HepG2 (cell line): ENCODE results near the gene MRPL14. TPM values are rescaled to one million over a fixed set of nuclear protein-coding genes. Genes with fewer than 3 reads are reported as not detected.
A peak's percentile ranks its signal among the peaks of the same experiment; 100 is the strongest.

Experiments
- CCDC6 ChIP-seq: sonication (generic); formaldehyde crosslinking; IDR thresholded peaks from 2 replicates; pipeline ENCODE4 v1.8.1; 2022; ENCODE audit warnings: mild to moderate bottlenecking, missing genetic modification reagents, moderate library complexity
- CENPBD1 ChIP-seq: sonication (generic); formaldehyde crosslinking; IDR thresholded peaks from 2 replicates; pipeline ENCODE4 v1.8.0; 2022; ENCODE audit warnings: missing genetic modification reagents, low read depth, mild to moderate bottlenecking, borderline replicate concordance
- FOXJ3 ChIP-seq: sonication (generic); formaldehyde crosslinking; IDR thresholded peaks from 2 replicates; pipeline ENCODE4 v1.4.0; 2020; ENCODE audit warnings: missing genetic modification reagents, mild to moderate bottlenecking, borderline replicate concordance
- GATAD1 ChIP-seq: IDR thresholded peaks from 2 replicates; pipeline ENCODE4 v1.6.1; 2016; ENCODE audit warnings: missing genetic modification reagents, missing compliant biosample characterization
- HHEX ChIP-seq: IDR thresholded peaks from 2 replicates; pipeline ENCODE4 v1.6.1; 2016; ENCODE audit warnings: control low read depth
- IRF2 ChIP-seq: IDR thresholded peaks from 2 replicates; pipeline ENCODE4 v1.6.1; 2018; ENCODE audit warnings: missing genetic modification reagents, missing compliant biosample characterization
- LRRFIP1 ChIP-seq: sonication (generic); formaldehyde crosslinking; conservative IDR thresholded peaks from 2 replicates; pipeline ENCODE4 v1.4.0; 2020; ENCODE audit warnings: missing genetic modification reagents
- MEIS2 ChIP-seq: sonication (generic); formaldehyde crosslinking; IDR thresholded peaks from 2 replicates; pipeline ENCODE4 v1.9.0; 2021; ENCODE audit warnings: mild to moderate bottlenecking, missing genetic modification reagents
- NKX3-1 ChIP-seq: sonication (generic); formaldehyde crosslinking; IDR thresholded peaks from 2 replicates; pipeline ENCODE4 v1.5.0; 2020; ENCODE audit warnings: missing genetic modification reagents
- PHF21A ChIP-seq: sonication (generic); formaldehyde crosslinking; IDR thresholded peaks from 2 replicates; pipeline ENCODE4 v1.5.0; 2020; ENCODE audit warnings: mild to moderate bottlenecking, missing genetic modification reagents
- POGZ ChIP-seq: sonication (generic); formaldehyde crosslinking; IDR thresholded peaks from 2 replicates; pipeline ENCODE4 v1.4.0; 2020; ENCODE audit warnings: mild to moderate bottlenecking, missing genetic modification reagents
- POLR2A ChIP-seq, 2 experiments: IDR thresholded peaks; 2 replicates each; pipeline ENCODE4 v1.6.1; 2011; ENCODE audit warnings: low read depth in 2 of 2, low read length in 2 of 2, mild to moderate bottlenecking in 1 of 2, moderate library complexity in 1 of 2; ENCODE audit not compliant: insufficient read depth in 1 of 2
- SIX4 ChIP-seq: sonication (generic); formaldehyde crosslinking; IDR thresholded peaks from 2 replicates; pipeline ENCODE4 v1.4.0; 2020; ENCODE audit warnings: missing genetic modification reagents
- SKI ChIP-seq: fragments of 450-650 bp; IDR thresholded peaks from one replicate; pipeline ENCODE4 v1.6.1; 2018; ENCODE audit warnings: mild to moderate bottlenecking; ENCODE audit not compliant: partially characterized antibody
- SMAD1 ChIP-seq: sonication (generic); formaldehyde crosslinking; IDR thresholded peaks from 2 replicates; pipeline ENCODE4 v1.4.0; 2020; ENCODE audit warnings: missing genetic modification reagents, low read depth, mild to moderate bottlenecking, borderline replicate concordance
- ZFP1 ChIP-seq: IDR thresholded peaks from 2 replicates; pipeline ENCODE4 v1.6.1; 2016
- ZIK1 ChIP-seq: sonication (generic); formaldehyde crosslinking; IDR thresholded peaks from 2 replicates; pipeline ENCODE4 v1.5.0; 2020; ENCODE audit warnings: mild to moderate bottlenecking, low read depth, missing genetic modification reagents, borderline replicate concordance
- ZNF24 ChIP-seq: fragments of 450-650 bp; IDR thresholded peaks from 2 replicates; pipeline ENCODE4 v1.6.1; 2017; ENCODE audit warnings: antibody characterized with exemption, mild to moderate bottlenecking
- ZNF382 ChIP-seq: sonication (generic); formaldehyde crosslinking; IDR thresholded peaks from 2 replicates; pipeline ENCODE4 v1.5.0; 2020; ENCODE audit warnings: missing genetic modification reagents, mild to moderate bottlenecking, borderline replicate concordance
- ZNF605 ChIP-seq: sonication (generic); formaldehyde crosslinking; IDR thresholded peaks from 2 replicates; pipeline ENCODE4 v1.8.0; 2022; ENCODE audit warnings: mild to moderate bottlenecking, missing genetic modification reagents
- ZNF709 ChIP-seq: sonication (generic); formaldehyde crosslinking; IDR thresholded peaks from 2 replicates; pipeline ENCODE4 v1.5.0; 2020; ENCODE audit warnings: mild to moderate bottlenecking, missing genetic modification reagents
- ZNF724P ChIP-seq: sonication (generic); formaldehyde crosslinking; IDR thresholded peaks from 2 replicates; pipeline ENCODE4 v1.8.0; 2022; ENCODE audit warnings: missing genetic modification reagents, borderline replicate concordance
- ZNF766 ChIP-seq: sonication (generic); formaldehyde crosslinking; IDR thresholded peaks from 2 replicates; pipeline ENCODE4 v1.5.0; 2020; ENCODE audit warnings: missing genetic modification reagents, borderline replicate concordance
- ZNF878 ChIP-seq: sonication (generic); formaldehyde crosslinking; IDR thresholded peaks from 2 replicates; pipeline ENCODE4 v1.8.1; 2023; ENCODE audit warnings: mild to moderate bottlenecking, missing genetic modification reagents, moderate library complexity
- ZNF879 ChIP-seq: sonication (generic); formaldehyde crosslinking; IDR thresholded peaks from 2 replicates; pipeline ENCODE4 v1.8.1; 2023; ENCODE audit warnings: missing genetic modification reagents
- polyA plus RNA-seq, 8 experiments: library from polyadenylated mRNA; depleted of rRNA in 3 of 8; stranded (reverse) in 7 of 8; unstranded in 1 of 8; fragments of >200 nt; fragmentation: Illumina TruSeq in 4 of 8; extraction: Trizol in 4 of 8; gene quantifications; 2 replicates each; pipeline versions ENCODE4 v1.2.1 to v1.2.3, GENCODE V29; 2011 to 2016; ENCODE audit warnings: low read depth in 4 of 8, missing spikeins in 1 of 8, mixed read lengths in 1 of 8; ENCODE audit not compliant: insufficient read depth in 1 of 8
- total RNA-seq, 5 experiments: library from RNA; depleted of rRNA; stranded (reverse); fragments of >200 nt; fragmentation: Illumina TruSeq; extraction: Trizol; gene quantifications; 2 replicates each; pipeline ENCODE4 v1.2.3, GENCODE V29; 2016; ENCODE audit warnings: low read depth in 1 of 5
- TF ChIP-seq, protein P1 (sequence below): sonication (generic); formaldehyde crosslinking; IDR thresholded peaks from 2 replicates; pipeline ENCODE4 v1.8.0; 2022; ENCODE audit warnings: mild to moderate bottlenecking, missing genetic modification reagents; ENCODE audit not compliant: insufficient replicate concordance
- TF ChIP-seq, protein P2 (sequence below): IDR thresholded peaks from 2 replicates; pipeline ENCODE4 v1.6.1; 2016

MRPL14 gene
- total and polyA plus RNA-seq, 2 of the 13 experiments (the other 11 are each of a cell fraction or from before 2014, with no cell fraction given), result 157 to 178 TPM

GRCh38 chr6:44091981-44092884 is 35.0 kb downstream of the MRPL14 start (continued):
- TF ChIP-seq ZNF879 (CRISPR knock-in tag) (no peak), ZNF382 (no peak), ZFP1 (CRISPR knock-in tag) (peak; percentile 90), LRRFIP1 (CRISPR knock-in tag) (no peak), ZNF24 (peak; percentile 84), ZNF709 (CRISPR knock-in tag) (peak; percentile 77; the same call in 1 of the 2 replicates), NKX3-1 (CRISPR knock-in tag) (no peak; the same call in 1 of the 2 replicates), IRF2 (CRISPR knock-in tag) (peak; percentile 94), ZNF605 (CRISPR knock-in tag) (peak; percentile 53; the same call in 1 of the 2 replicates), CENPBD1 (CRISPR knock-in tag) (peak; percentile 49; the same call in 1 of the 2 replicates), POLR2A (IDR thresholded peaks at IDR 0.05; ENCODE audit: insufficient read depth in 1 of 2, low read depth in 2 of 2, low read length in 2 of 2) (no peak), ZNF766 (peak; percentile 83; the same call in 1 of the 2 replicates), FOXJ3 (peak; percentile 93), GATAD1 (CRISPR knock-in tag) (peak; percentile 12; the same call in 1 of the 2 replicates), ZNF724P (CRISPR knock-in tag) (no peak), POGZ (CRISPR knock-in tag) (peak; percentile 85), SIX4 (CRISPR knock-in tag) (no peak), ZNF878 (peak; percentile 90), HHEX (CRISPR knock-in tag) (no peak), CCDC6 (CRISPR knock-in tag) (peak; percentile 43; the same call in 1 of the 2 replicates), PHF21A (CRISPR knock-in tag) (peak; percentile 98), SKI (peak; percentile 51), ZIK1 (CRISPR knock-in tag) (no peak), MEIS2 (CRISPR knock-in tag) (peak; percentile 93), SMAD1 (CRISPR knock-in tag) (peak; percentile 54; the same call in 1 of the 2 replicates)
- TF ChIP-seq, protein P1, sequence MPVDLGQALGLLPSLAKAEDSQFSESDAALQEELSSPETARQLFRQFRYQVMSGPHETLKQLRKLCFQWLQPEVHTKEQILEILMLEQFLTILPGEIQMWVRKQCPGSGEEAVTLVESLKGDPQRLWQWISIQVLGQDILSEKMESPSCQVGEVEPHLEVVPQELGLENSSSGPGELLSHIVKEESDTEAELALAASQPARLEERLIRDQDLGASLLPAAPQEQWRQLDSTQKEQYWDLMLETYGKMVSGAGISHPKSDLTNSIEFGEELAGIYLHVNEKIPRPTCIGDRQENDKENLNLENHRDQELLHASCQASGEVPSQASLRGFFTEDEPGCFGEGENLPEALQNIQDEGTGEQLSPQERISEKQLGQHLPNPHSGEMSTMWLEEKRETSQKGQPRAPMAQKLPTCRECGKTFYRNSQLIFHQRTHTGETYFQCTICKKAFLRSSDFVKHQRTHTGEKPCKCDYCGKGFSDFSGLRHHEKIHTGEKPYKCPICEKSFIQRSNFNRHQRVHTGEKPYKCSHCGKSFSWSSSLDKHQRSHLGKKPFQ (CRISPR knock-in tag), result peak; percentile 89
- TF ChIP-seq, protein P2, sequence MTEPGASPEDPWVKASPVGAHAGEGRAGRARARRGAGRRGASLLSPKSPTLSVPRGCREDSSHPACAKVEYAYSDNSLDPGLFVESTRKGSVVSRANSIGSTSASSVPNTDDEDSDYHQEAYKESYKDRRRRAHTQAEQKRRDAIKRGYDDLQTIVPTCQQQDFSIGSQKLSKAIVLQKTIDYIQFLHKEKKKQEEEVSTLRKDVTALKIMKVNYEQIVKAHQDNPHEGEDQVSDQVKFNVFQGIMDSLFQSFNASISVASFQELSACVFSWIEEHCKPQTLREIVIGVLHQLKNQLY (CRISPR knock-in tag), result peak; percentile 90
